Measurements from ENCODE around the gene N4BP3.
"Not testable (repeated sequence)": the region's sequence is repeated elsewhere in the genome, so short reads cannot be mapped to it uniquely, and the experiment has no call there.

DNA sequence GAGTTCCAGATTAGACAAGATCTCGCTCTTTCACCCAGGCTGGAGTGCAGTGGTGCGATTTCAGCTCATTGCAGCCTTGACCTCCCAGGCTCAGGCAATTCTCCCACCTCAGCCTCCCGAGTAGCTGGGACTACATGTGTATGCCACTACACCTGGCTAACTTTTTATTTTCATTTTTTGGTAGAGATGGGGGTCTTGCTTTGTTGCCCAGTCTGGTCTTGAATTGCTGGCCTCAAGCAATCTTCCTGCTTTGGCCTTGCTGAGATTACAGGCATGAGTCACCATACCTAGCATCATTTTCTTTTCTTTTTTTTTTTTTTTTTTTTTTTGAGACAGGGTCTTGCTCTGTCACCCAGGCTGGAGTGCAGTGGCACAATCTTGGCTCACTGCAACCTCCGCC, 36.4 kb upstream of the N4BP3 start:
- not testable (repeated sequence) for TF ChIP-seq CTCF (conservative IDR thresholded peaks at IDR 0.05; ENCODE audit: low read length); EZH2phosphoT487 (IDR thresholded peaks at IDR 0.05; ENCODE audit: borderline replicate concordance, low read depth, low read length)
